ENCODE data around the gene UNC5B. TPM values are rescaled to one million over a fixed set of nuclear protein-coding genes. Genes with fewer than 3 reads are reported as not detected.

The UNC5B gene
- polyA plus RNA-seq, 1 donor (not counting 4 experiments of a cell fraction or from before 2014, with no cell fraction given), result 1.1 TPM

DNA sequence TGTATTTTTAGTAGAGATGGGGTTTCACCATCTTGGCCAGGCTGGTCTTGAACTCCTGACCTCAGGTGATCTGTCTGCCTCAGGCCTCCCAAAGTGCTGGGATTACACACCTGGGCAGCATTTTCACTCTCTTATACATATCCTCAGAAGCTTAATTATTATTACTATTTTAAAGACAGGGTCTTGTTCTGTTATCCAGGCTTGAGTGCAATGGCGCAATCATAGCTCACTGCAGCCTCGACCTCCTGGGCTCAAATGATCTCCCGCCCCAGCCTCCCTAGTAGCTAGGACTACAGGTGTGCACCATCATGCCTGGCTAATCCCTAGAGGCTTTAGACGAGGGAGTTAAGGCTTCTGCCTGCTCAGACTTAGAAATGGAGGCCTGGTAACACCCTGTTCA lies 26.3 kb downstream of the UNC5B start:
- TF ChIP-seq EZH2 (IDR thresholded peaks at IDR 0.05; ENCODE audit: low read length), result no peak
- no peak for TF ChIP-seq CTCF (optimal IDR thresholded peaks at IDR 0.05 in 1 of 3, IDR thresholded peaks at IDR 0.05 in 1 of 3, conservative IDR thresholded peaks at IDR 0.05 in 1 of 3; ENCODE audit: extremely low read depth in 1 of 3, insufficient read depth in 2 of 3, low read length in 3 of 3)
- dilution Hi-C loops (cut with MboI; ENCODE audit: extremely low pct_ligation_motif_present, low sequenced_read_pairs), result no loop called here
- Histone ChIP-seq H3K27me3 (ENCODE audit: control insufficient read depth, extremely low read depth, insufficient read depth, low read length) (no peaks in the 10 kb centered on the region), H3K9me3 (ENCODE audit: control insufficient read depth, low read depth, low read length) (no peaks in the 10 kb centered on the region), H3K4me1 (ENCODE audit: control insufficient read depth, extremely low read depth, insufficient read depth, low read length) (peaks cover 4% of the 10 kb centered on the region), H4K20me1 (ENCODE audit: control insufficient read depth, extremely low read depth, insufficient read depth, low read length) (no peaks in the 10 kb centered on the region), H2AFZ (ENCODE audit: control insufficient read depth, low read length) (no peak overlapping the region), H3K4me3 (ENCODE audit: control insufficient read depth in 2 of 3, extremely low read depth in 1 of 3, insufficient read depth in 2 of 3, low read depth in 1 of 3, low read length in 3 of 3) (no peak overlapping the region), H3K9me1 (ENCODE audit: control insufficient read depth, extremely low read depth, insufficient read depth, low read length) (no peaks in the 10 kb centered on the region), H3K4me2 (ENCODE audit: control insufficient read depth, extremely low read depth, insufficient read depth, low read depth, low read length) (no peak overlapping the region), H3K36me3 (ENCODE audit: control insufficient read depth in 2 of 2, extremely low read depth in 1 of 2, insufficient read depth in 2 of 2, low read length in 2 of 2) (no peaks in the 10 kb centered on the region), H3K27ac (ENCODE audit: control insufficient read depth, insufficient read depth, low read length) (no peak overlapping the region), H3K79me2 (ENCODE audit: control insufficient read depth, insufficient read depth, low read length) (no peaks in the 10 kb centered on the region), H3K9ac (ENCODE audit: control insufficient read depth, extremely low read depth, insufficient read depth, low read length) (no peak overlapping the region)
- no peak for DNase-seq (ENCODE audit: low read depth, low spot score)
- FAIRE-seq, result no peak

GRCh38 chr10:71239131-71239915 lies 27.0 kb downstream of the UNC5B start:
- dilution Hi-C loops (cut with MboI; ENCODE audit: extremely low pct_ligation_motif_present, low sequenced_read_pairs), result no loop called here
- no peak overlapping the region for H3K27ac ChIP-seq (ENCODE audit: control insufficient read depth, insufficient read depth, low read length)

More at GRCh38 chr10:71239131-71239915, 27.0 kb downstream of the UNC5B start:
- DNase-seq (ENCODE audit: low read depth, low spot score) (no peak), FAIRE-seq (no peak)
- no peak overlapping the region for H3K4me2 ChIP-seq (ENCODE audit: control insufficient read depth, extremely low read depth, insufficient read depth, low read depth, low read length)
- no peak overlapping the region for H3K9ac ChIP-seq (ENCODE audit: control insufficient read depth, extremely low read depth, insufficient read depth, low read length)
- no peaks in the 10 kb centered on the region for H3K9me1 ChIP-seq (ENCODE audit: control insufficient read depth, extremely low read depth, insufficient read depth, low read length)
- H4K20me1 ChIP-seq (ENCODE audit: control insufficient read depth, extremely low read depth, insufficient read depth, low read length), result no peaks in the 10 kb centered on the region
- H3K27me3 ChIP-seq (ENCODE audit: control insufficient read depth, extremely low read depth, insufficient read depth, low read length), result no peaks in the 10 kb centered on the region
- H3K4me1 ChIP-seq (ENCODE audit: control insufficient read depth, extremely low read depth, insufficient read depth, low read length), result peaks cover 11% of the 10 kb centered on the region
- TF ChIP-seq EZH2 (IDR thresholded peaks at IDR 0.05; ENCODE audit: low read length) (no peak), CTCF (optimal IDR thresholded peaks at IDR 0.05 in 1 of 3, IDR thresholded peaks at IDR 0.05 in 1 of 3, conservative IDR thresholded peaks at IDR 0.05 in 1 of 3; ENCODE audit: extremely low read depth in 1 of 3, insufficient read depth in 2 of 3, low read length in 3 of 3) (no peak)
- no peaks in the 10 kb centered on the region for H3K9me3 ChIP-seq (ENCODE audit: control insufficient read depth, low read depth, low read length)
- H2AFZ ChIP-seq (ENCODE audit: control insufficient read depth, low read length), result no peak overlapping the region
- no peaks in the 10 kb centered on the region for H3K79me2 ChIP-seq (ENCODE audit: control insufficient read depth, insufficient read depth, low read length)
- H3K4me3 ChIP-seq (ENCODE audit: control insufficient read depth in 2 of 3, extremely low read depth in 1 of 3, insufficient read depth in 2 of 3, low read depth in 1 of 3, low read length in 3 of 3), result no peak overlapping the region
- no peaks in the 10 kb centered on the region for H3K36me3 ChIP-seq (ENCODE audit: control insufficient read depth in 2 of 2, extremely low read depth in 1 of 2, insufficient read depth in 2 of 2, low read length in 2 of 2)
